ENCODE results near the gene AHNAK2.

GRCh38 chr14:105015905-105016304 lies 37.7 kb upstream of the AHNAK2 start:
- TF ChIP-seq CTCF (IDR thresholded peaks at IDR 0.05) (no peak), ZFX (IDR thresholded peaks at IDR 0.05; ENCODE audit: borderline replicate concordance) (no peak)

Measured in 22Rv1 (cell line).